ENCODE data around the gene TSPYL4. TPM values are rescaled to one million over a fixed set of nuclear protein-coding genes. Genes with fewer than 3 reads are reported as not detected.

The TSPYL4 gene
- total RNA-seq, 1 donor from 2014 or later, result 25.8 TPM

DNA sequence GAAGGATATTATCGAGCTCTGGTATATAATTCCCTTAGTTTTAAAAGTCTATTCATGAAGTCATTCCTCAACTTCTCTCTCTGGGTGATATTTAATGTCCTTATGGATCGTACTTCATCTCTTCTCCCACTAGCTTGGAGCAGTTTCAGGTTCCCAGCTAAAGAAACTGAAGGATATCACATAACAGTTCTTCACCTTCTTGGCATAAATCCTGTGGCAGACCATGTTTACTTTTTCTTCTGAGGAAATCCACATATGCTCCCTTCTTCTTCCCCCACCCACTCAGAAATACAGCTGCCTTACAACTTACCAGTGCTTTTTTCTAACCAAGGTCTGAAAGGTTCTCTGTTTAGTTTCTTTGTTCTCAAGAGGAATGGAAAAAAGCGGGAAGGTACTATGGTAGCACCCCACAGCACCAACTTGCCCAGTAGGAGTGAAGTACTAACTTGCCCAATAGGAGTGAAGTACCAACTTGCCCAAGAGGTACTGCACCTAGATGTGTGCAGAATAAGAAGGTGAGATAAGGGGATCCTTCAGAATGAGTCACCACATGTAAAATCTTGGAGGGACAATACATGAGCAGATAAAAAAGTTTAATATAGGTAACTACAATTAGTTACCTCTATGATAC lies 53.1 kb downstream of the TSPYL4 start:
- Histone ChIP-seq H3K9ac (ENCODE audit: low read length) (no peak overlapping the region), H3K27ac (ENCODE audit: low read depth, low read length) (no peak overlapping the region), H3K4me2 (ENCODE audit: low read length) (no peak overlapping the region), H3K9me3 (ENCODE audit: insufficient read depth, low read depth, low read length) (no peaks in the 10 kb centered on the region), H3K36me3 (ENCODE audit: insufficient read depth, low read length) (no peaks in the 10 kb centered on the region), H3K79me2 (ENCODE audit: insufficient read depth, low read length) (no peaks in the 10 kb centered on the region), H3K4me1 (ENCODE audit: insufficient read depth, low read length) (no peaks in the 10 kb centered on the region), H3K4me3 (ENCODE audit: insufficient read depth, low read depth, low read length) (no peak overlapping the region), H3K27me3 (ENCODE audit: insufficient read depth, low read length) (no peaks in the 10 kb centered on the region), H2AFZ (ENCODE audit: low read depth, low read length) (no peak overlapping the region), H4K20me1 (ENCODE audit: insufficient read depth, low read length) (no peaks in the 10 kb centered on the region)
- no peaks in the 10 kb centered on the region for H3K9me3 Mint-ChIP-seq (ENCODE audit: unreplicated experiment)
- H3K4me3 Mint-ChIP-seq (ENCODE audit: unreplicated experiment), result no peak overlapping the region
- H3K4me1 Mint-ChIP-seq (ENCODE audit: low read depth, unreplicated experiment), result peaks cover 33% of the 10 kb centered on the region
- H3K36me3 Mint-ChIP-seq (ENCODE audit: low read depth, unreplicated experiment), result peaks cover 4% of the 10 kb centered on the region
- FAIRE-seq (no peak), DNase-seq (ENCODE audit: low read depth) (peak; percentile 55)
- no peak overlapping the region for H3K27ac Mint-ChIP-seq (ENCODE audit: unreplicated experiment)
- no peaks in the 10 kb centered on the region for H3K27me3 Mint-ChIP-seq (ENCODE audit: low read depth, unreplicated experiment)
- TF ChIP-seq, protein P1, sequence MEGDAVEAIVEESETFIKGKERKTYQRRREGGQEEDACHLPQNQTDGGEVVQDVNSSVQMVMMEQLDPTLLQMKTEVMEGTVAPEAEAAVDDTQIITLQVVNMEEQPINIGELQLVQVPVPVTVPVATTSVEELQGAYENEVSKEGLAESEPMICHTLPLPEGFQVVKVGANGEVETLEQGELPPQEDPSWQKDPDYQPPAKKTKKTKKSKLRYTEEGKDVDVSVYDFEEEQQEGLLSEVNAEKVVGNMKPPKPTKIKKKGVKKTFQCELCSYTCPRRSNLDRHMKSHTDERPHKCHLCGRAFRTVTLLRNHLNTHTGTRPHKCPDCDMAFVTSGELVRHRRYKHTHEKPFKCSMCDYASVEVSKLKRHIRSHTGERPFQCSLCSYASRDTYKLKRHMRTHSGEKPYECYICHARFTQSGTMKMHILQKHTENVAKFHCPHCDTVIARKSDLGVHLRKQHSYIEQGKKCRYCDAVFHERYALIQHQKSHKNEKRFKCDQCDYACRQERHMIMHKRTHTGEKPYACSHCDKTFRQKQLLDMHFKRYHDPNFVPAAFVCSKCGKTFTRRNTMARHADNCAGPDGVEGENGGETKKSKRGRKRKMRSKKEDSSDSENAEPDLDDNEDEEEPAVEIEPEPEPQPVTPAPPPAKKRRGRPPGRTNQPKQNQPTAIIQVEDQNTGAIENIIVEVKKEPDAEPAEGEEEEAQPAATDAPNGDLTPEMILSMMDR (IDR thresholded peaks at IDR 0.05; ENCODE audit: insufficient read depth, low read depth, low read length), result no peak
- TF ChIP-seq EZH2 (IDR thresholded peaks at IDR 0.05; ENCODE audit: insufficient read depth, low read length), result no peak

Other genes with a start within 250 kb of the TSPYL4 start
- 0.77 and 1.3 TPM in 2 replicates for gene FRK, start 193.2 kb downstream of the TSPYL4 start, total RNA-seq
- 26.7 and 29.7 TPM in 2 replicates for gene NT5DC1, start 153.2 kb downstream of the TSPYL4 start, total RNA-seq
- 0.17 TPM in 1 of 2 replicates, not detected in the other for gene COL10A1, start 127.9 kb downstream of the TSPYL4 start, total RNA-seq
- gene TSPYL1, start 25.9 kb upstream of the TSPYL4 start, total RNA-seq, result 87.8 and 91.7 TPM in 2 replicates
- gene DSE, start 116.9 kb upstream of the TSPYL4 start, total RNA-seq, result 83.2 and 83.7 TPM in 2 replicates
- gene CALHM6, start 207.3 kb upstream of the TSPYL4 start, total RNA-seq, result not detected in 2 replicates